ENCODE measurements around the gene UAP1L1. TPM values are rescaled to one million over a fixed set of nuclear protein-coding genes. Genes with fewer than 3 reads are reported as not detected.
"Not testable (repeated sequence)": the region's sequence is repeated elsewhere in the genome, so short reads cannot be mapped to it uniquely, and the experiment has no call there.

UAP1L1 gene
- total RNA-seq, 1 donor from 2014 or later = 11.7 TPM

GRCh38 chr9:137030538-137031527 is 46.5 kb upstream of the UAP1L1 start:
- TF ChIP-seq, protein P1, sequence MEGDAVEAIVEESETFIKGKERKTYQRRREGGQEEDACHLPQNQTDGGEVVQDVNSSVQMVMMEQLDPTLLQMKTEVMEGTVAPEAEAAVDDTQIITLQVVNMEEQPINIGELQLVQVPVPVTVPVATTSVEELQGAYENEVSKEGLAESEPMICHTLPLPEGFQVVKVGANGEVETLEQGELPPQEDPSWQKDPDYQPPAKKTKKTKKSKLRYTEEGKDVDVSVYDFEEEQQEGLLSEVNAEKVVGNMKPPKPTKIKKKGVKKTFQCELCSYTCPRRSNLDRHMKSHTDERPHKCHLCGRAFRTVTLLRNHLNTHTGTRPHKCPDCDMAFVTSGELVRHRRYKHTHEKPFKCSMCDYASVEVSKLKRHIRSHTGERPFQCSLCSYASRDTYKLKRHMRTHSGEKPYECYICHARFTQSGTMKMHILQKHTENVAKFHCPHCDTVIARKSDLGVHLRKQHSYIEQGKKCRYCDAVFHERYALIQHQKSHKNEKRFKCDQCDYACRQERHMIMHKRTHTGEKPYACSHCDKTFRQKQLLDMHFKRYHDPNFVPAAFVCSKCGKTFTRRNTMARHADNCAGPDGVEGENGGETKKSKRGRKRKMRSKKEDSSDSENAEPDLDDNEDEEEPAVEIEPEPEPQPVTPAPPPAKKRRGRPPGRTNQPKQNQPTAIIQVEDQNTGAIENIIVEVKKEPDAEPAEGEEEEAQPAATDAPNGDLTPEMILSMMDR (IDR thresholded peaks at IDR 0.05; ENCODE audit: insufficient read depth, low read length, poor library complexity, severe bottlenecking) = no peak
- H3K36me3 ChIP-seq (ENCODE audit: control insufficient read depth, insufficient read depth, low read length) = no peaks in the 10 kb centered on the region
- DNase-seq (ENCODE audit: low read depth) = no peak
- H3K27me3 ChIP-seq (ENCODE audit: control insufficient read depth, insufficient read depth, low read length) = peaks cover 6% of the 10 kb centered on the region
- H3K4me3 ChIP-seq (ENCODE audit: low read depth, low read length) = no peak overlapping the region

GRCh38 chr9:137031904-137032640 is 45.2 kb upstream of the UAP1L1 start, which contains the start of gene FUT7:
Gene FUT7 (minus strand): TSS chr9:137032088. CDS start chr9:137031991, 97 bp downstream.
- Histone ChIP-seq H3K36me3 (ENCODE audit: control insufficient read depth, insufficient read depth, low read length) (no peaks in the 10 kb centered on the region), H3K27me3 (ENCODE audit: control insufficient read depth, insufficient read depth, low read length) (peaks cover 4% of the 10 kb centered on the region), H3K4me3 (ENCODE audit: low read depth, low read length) (no peak within 1 kb of the TSS)
- no peak for DNase-seq (ENCODE audit: low read depth)
- TF ChIP-seq, protein P1 (IDR thresholded peaks at IDR 0.05; ENCODE audit: insufficient read depth, low read length, poor library complexity, severe bottlenecking) = no peak

DNA sequence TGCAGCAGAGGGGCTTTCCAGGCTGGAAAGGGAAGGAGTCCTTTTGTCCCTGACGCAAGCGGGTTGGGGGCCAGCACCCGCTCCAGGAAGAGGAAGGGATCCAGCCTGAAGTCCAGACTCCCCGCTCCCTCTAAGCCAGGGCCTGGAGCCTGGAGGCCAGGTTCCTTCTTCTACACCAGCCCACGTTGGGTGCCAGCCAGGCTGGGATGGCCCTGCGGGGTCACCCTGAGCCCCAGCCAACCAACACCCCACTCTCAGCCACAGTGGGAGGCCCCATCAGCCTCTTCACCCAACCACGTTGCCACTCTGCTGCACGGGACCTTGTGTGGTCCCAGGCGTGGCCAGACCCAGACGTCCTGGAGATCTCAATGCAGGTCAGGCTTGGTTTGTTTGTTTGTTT is 44.5 kb upstream of the UAP1L1 start:
- H3K27me3 ChIP-seq (ENCODE audit: control insufficient read depth, insufficient read depth, low read length) = peaks cover 4% of the 10 kb centered on the region
- TF ChIP-seq, protein P1 (IDR thresholded peaks at IDR 0.05; ENCODE audit: insufficient read depth, low read length, poor library complexity, severe bottlenecking) = no peak
- no peak for DNase-seq (ENCODE audit: low read depth)
- H3K36me3 ChIP-seq (ENCODE audit: control insufficient read depth, insufficient read depth, low read length) = no peaks in the 10 kb centered on the region
- no peak overlapping the region for H3K4me3 ChIP-seq (ENCODE audit: low read depth, low read length)

GRCh38 chr9:137033481-137033880 is 43.8 kb upstream of the UAP1L1 start:
- not testable (repeated sequence) for DNase-seq (ENCODE audit: low read depth); H3K27me3 ChIP-seq (ENCODE audit: control insufficient read depth, insufficient read depth, low read length); H3K4me3 ChIP-seq (ENCODE audit: low read depth, low read length); H3K36me3 ChIP-seq (ENCODE audit: control insufficient read depth, insufficient read depth, low read length)

- DNase-seq (ENCODE audit: low read depth) = no peak
- peaks cover 4% of the 10 kb centered on the region for H3K27me3 ChIP-seq (ENCODE audit: control insufficient read depth, insufficient read depth, low read length)
- H3K4me3 ChIP-seq (ENCODE audit: low read depth, low read length) = no peak overlapping the region
- TF ChIP-seq, protein P1 (IDR thresholded peaks at IDR 0.05; ENCODE audit: insufficient read depth, low read length, poor library complexity, severe bottlenecking) = no peak
- H3K36me3 ChIP-seq (ENCODE audit: control insufficient read depth, insufficient read depth, low read length) = no peaks in the 10 kb centered on the region
Measured at GRCh38 chr9:137034039-137034708, 43.1 kb upstream of the UAP1L1 start.

All from kidney epithelial cell (primary cell).